ENCODE results near the gene TFAP2E.

TFAP2E gene

GRCh38 chr1:35599411-35599810 is 26.3 kb downstream of the TFAP2E start:
- DNase-seq = no peak

GRCh38 chr1:35600593-35600992 is 27.5 kb downstream of the TFAP2E start:
- DNase-seq = no peak

GRCh38 chr1:35603468-35603867 is 30.4 kb downstream of the TFAP2E start:
- no peak for DNase-seq

- DNase-seq = no peak
Observed at GRCh38 chr1:35603941-35604340, 30.8 kb downstream of the TFAP2E start.

GRCh38 chr1:35605071-35605866 is 32.2 kb downstream of the TFAP2E start:
- DNase-seq = no peak

- DNase-seq = no peak
Observed at GRCh38 chr1:35605867-35606182, 32.7 kb downstream of the TFAP2E start.

- no peak for DNase-seq
Observed at GRCh38 chr1:35611655-35612054, 38.5 kb downstream of the TFAP2E start.

- DNase-seq = no peak
Observed at GRCh38 chr1:35615440-35615839, 42.3 kb downstream of the TFAP2E start.

GRCh38 chr1:35619237-35620121 is 46.4 kb downstream of the TFAP2E start:
- no peak for DNase-seq

- DNase-seq = no peak
Observed at GRCh38 chr1:35622510-35623178, 49.5 kb downstream of the TFAP2E start.

- no peak for DNase-seq
Observed at GRCh38 chr1:35623832-35624231, 50.7 kb downstream of the TFAP2E start.

- DNase-seq = no peak
Observed at GRCh38 chr1:35629051-35629450, 55.9 kb downstream of the TFAP2E start.

- DNase-seq = no peak
Observed at GRCh38 chr1:35631396-35631795, 58.3 kb downstream of the TFAP2E start.

GRCh38 chr1:35633547-35633946 is 60.4 kb downstream of the TFAP2E start:
- DNase-seq = no peak

GRCh38 chr1:35637401-35637809 is 64.3 kb downstream of the TFAP2E start:
- DNase-seq = peak; percentile 78

GRCh38 chr1:35640380-35641232 is 67.5 kb downstream of the TFAP2E start:
- no peak for DNase-seq

GRCh38 chr1:35641233-35641866 is 68.2 kb downstream of the TFAP2E start, which contains the start of gene PSMB2:
Gene PSMB2, minus strand, starts transcription at chr1:35641526. Its CDS starts 94 bp downstream, at chr1:35641432.
- peak; percentile 91 for DNase-seq

GRCh38 chr1:35642471-35642955 is 69.4 kb downstream of the TFAP2E start:
- peak; percentile 27 for DNase-seq

GRCh38 chr1:35644204-35644603 is 71.1 kb downstream of the TFAP2E start:
- DNase-seq = no peak

Measured in MV-4-11 (cell line).